Glutamatergic neuron (in vitro differentiated cells): ENCODE data around the gene USP4. TPM values are rescaled to one million over a fixed set of nuclear protein-coding genes. Genes with fewer than 3 reads are reported as not detected.
"Not testable (repeated sequence)": the region's sequence is repeated elsewhere in the genome, so short reads cannot be mapped to it uniquely, and the experiment has no call there.

ENCODE experiments used
- DNase-seq: peaks from one replicate; pipeline ENCODE4 v3.0.0; 2022
- H3K27ac Mint-ChIP-seq: one replicate; pipeline ENCODE4 v1.8.0; 2020; ENCODE audit warnings: mild to moderate bottlenecking, mixed read lengths, inconsistent platforms; ENCODE audit not compliant: unreplicated experiment
- H3K27me3 Mint-ChIP-seq: one replicate; pipeline ENCODE4 v1.8.0; 2020; ENCODE audit warnings: mild to moderate bottlenecking, moderate library complexity, mixed read lengths, inconsistent platforms; ENCODE audit not compliant: unreplicated experiment
- H3K36me3 Mint-ChIP-seq: one replicate; pipeline ENCODE4 v1.8.0; 2020; ENCODE audit warnings: mild to moderate bottlenecking, mixed read lengths, inconsistent platforms; ENCODE audit not compliant: unreplicated experiment
- H3K4me1 Mint-ChIP-seq: one replicate; pipeline ENCODE4 v1.8.0; 2020; ENCODE audit warnings: mild to moderate bottlenecking, low read depth, mixed read lengths, inconsistent platforms; ENCODE audit not compliant: unreplicated experiment
- H3K4me3 Mint-ChIP-seq: one replicate; pipeline ENCODE4 v1.8.0; 2020; ENCODE audit warnings: mild to moderate bottlenecking, mixed read lengths, inconsistent platforms; ENCODE audit not compliant: unreplicated experiment
- H3K9me3 Mint-ChIP-seq: one replicate; pipeline ENCODE4 v1.8.0; 2020; ENCODE audit warnings: mild to moderate bottlenecking, moderate library complexity, mixed read lengths, inconsistent platforms; ENCODE audit not compliant: unreplicated experiment
- total RNA-seq: library from RNA; stranded (reverse); fragmentation: NEBNext Ultra II Directional; extraction: Animal tissue kit (Norgen Biotek cat#: 25700); gene quantifications from one replicate; pipeline ENCODE4 v1.2.1, GENCODE V29; 2021; ENCODE audit not compliant: unreplicated experiment
- TF ChIP-seq, protein P1 (sequence below): fragments of 200-600 bp; sonication (generic); IDR thresholded peaks from one replicate; pipeline ENCODE4 v1.5.0; 2021; ENCODE audit not compliant: partially characterized antibody, unreplicated experiment

USP4 gene
- total RNA-seq, 1 donor from 2014 or later, result 70.0 TPM

DNA sequence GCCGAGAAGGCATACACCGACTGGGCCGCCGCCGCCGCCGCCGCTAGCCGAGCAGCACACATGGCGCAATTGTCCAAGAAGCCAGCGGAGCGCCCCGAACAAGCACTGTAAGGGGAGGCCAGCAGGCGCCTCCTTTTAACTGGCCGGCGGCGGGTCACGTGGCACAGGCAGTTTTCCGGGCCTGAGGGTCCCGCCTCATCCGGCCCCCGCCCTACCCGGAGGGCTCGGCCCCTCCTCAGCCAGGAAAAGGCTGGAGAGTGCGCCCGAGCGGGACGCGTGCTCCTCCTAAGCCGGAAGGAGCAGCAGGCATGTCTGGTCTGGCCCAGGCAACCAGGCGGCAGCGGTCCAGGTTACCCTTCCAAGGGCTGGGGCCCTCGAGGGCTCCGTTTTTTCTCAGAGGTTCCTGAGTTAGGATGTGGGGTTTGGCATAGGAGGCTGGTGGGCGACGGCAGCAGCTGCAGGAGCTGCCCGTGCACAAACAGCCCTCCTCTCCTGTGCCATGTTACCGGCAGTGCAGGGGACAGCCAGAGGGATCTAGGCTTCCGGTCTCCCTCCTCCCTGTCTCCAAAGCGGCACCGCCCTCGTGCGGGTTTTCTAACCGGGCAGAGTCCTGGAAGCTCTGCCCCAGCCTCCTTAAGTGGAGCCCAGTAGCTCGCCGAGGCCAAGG lies 18.5 kb upstream of the USP4 start, which contains the start of gene GPX1:
TSS of gene GPX1 (minus strand) at position 137 of the 667 bp plus-strand sequence. CDS start at position 62, 75 bp downstream.
- Mint-ChIP-seq H3K4me3 (peak within 1 kb of the TSS; percentile 92), H3K9me3 (peaks cover 8% of the 10 kb centered on the region), H3K36me3 (no peaks in the 10 kb centered on the region), H3K27ac (peak within 1 kb of the TSS; percentile 88), H3K4me1 (peaks cover 12% of the 10 kb centered on the region), H3K27me3 (peaks cover 2% of the 10 kb centered on the region)
- peak; percentile 97 for DNase-seq
- TF ChIP-seq, protein P1, sequence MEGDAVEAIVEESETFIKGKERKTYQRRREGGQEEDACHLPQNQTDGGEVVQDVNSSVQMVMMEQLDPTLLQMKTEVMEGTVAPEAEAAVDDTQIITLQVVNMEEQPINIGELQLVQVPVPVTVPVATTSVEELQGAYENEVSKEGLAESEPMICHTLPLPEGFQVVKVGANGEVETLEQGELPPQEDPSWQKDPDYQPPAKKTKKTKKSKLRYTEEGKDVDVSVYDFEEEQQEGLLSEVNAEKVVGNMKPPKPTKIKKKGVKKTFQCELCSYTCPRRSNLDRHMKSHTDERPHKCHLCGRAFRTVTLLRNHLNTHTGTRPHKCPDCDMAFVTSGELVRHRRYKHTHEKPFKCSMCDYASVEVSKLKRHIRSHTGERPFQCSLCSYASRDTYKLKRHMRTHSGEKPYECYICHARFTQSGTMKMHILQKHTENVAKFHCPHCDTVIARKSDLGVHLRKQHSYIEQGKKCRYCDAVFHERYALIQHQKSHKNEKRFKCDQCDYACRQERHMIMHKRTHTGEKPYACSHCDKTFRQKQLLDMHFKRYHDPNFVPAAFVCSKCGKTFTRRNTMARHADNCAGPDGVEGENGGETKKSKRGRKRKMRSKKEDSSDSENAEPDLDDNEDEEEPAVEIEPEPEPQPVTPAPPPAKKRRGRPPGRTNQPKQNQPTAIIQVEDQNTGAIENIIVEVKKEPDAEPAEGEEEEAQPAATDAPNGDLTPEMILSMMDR, result no peak

DNA sequence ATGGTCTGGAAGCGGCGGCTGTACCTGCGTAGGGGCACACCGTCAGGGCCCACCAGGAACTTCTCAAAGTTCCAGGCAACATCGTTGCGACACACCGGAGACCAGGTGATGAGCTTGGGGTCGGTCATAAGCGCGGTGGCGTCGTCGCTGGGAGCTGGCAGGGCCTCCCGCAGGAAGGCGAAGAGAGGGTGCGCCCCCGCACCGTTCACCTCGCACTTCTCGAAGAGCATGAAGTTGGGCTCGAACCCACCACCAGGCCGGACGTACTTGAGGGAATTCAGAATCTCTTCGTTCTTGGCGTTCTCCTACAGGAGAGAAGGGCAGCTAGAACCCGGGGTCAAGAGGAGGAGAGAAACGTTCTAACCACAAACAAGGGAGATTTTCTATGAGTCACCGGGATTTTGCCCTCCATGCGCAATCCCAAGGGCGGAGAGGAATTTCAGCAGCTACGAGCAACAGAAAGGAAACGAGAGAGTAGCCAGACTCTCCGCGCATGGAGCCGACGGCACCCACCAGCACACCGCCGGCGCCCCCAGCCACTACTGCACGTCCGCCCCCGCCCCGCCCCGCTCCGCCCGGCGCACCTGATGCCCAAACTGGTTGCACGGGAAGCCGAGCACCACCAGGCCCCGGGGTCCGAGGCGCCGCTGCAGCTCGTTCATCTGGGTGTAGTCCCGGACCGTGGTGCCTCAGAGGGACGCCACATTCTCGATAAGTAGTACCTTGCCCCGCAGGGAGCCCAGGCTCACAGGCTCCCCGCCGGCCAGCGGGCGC lies 17.8 kb upstream of the USP4 start:
- Mint-ChIP-seq H3K27ac (peak overlapping the region; percentile 88), H3K4me3 (peak overlapping the region; percentile 92), H3K4me1 (peaks cover 12% of the 10 kb centered on the region)
- not testable (repeated sequence) for H3K9me3 Mint-ChIP-seq, H3K27me3 Mint-ChIP-seq, H3K36me3 Mint-ChIP-seq
- DNase-seq, result peak; percentile 58

DNA sequence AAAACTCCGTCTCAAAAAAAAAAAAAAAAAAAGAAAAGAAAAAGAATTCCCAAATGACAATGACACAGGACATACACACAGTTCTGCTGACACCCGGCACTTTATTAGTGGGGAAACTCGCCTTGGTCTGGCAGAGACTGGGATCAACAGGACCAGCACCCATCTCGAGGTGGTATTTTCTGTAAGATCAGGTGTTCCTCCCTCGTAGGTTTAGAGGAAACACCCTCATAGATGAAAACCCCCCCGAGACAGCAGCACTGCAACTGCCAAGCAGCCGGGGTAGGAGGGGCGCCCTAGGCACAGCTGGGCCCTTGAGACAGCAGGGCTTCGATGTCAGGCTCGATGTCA lies 17.2 kb upstream of the USP4 start:
- not testable (repeated sequence) for H3K9me3 Mint-ChIP-seq, H3K36me3 Mint-ChIP-seq, DNase-seq, H3K27me3 Mint-ChIP-seq
- H3K4me3 Mint-ChIP-seq, result peak overlapping the region; percentile 92
- peaks cover 12% of the 10 kb centered on the region for H3K4me1 Mint-ChIP-seq
- peak overlapping the region; percentile 88 for H3K27ac Mint-ChIP-seq

DNA sequence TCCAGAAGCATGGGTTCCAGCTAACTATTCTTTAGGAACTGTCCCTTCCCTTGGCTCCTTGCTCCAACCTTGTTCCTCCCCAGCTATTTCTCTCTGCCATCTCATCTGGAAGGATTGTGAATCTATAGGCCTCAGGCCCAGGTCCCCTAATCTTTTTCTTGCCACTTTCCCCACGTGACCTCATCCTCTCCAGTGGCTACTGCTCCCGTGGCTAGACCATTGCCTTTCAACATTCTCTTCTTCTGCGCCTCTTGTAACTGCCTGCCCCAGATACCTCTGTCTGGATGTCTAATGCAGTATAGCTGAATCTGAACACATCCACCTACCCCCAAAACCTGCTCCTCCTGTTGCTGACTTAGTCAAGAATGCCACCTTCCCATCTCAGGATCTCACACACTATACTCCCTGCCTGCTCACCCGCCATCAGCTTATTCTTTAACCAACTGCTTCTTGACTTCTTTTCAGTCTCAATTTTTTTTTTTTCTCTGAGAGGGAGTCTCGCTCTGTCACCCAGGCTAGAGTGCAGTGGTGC lies 13.1 kb upstream of the USP4 start:
- no peak overlapping the region for H3K4me3 Mint-ChIP-seq
- no peaks in the 10 kb centered on the region for H3K36me3 Mint-ChIP-seq
- TF ChIP-seq, protein P1, result no peak
- H3K27me3 Mint-ChIP-seq, result peaks cover 6% of the 10 kb centered on the region
- no peak for DNase-seq
- peaks cover 8% of the 10 kb centered on the region for H3K4me1 Mint-ChIP-seq
- H3K9me3 Mint-ChIP-seq, result peaks cover 8% of the 10 kb centered on the region
- no peak overlapping the region for H3K27ac Mint-ChIP-seq

DNA sequence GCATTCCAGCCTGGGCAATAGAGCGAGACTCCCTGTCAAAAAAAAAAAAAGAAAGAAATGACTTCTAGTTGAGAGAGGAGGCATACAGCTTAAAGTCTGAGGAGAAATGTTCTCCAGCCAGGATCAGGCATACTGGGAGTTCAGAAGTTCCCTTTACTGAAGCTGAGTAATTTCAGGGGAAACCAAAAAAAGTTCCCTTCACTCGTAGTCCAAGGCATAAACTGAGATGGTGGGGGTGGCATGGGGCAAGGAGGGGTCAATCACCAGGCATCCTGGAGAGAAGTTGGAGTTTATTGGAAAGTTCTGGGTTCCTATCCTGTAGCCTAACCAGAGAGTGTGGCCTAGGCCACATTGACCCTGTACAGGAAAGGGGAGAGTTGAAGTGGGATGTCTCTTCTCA lies 12.4 kb upstream of the USP4 start:
- Mint-ChIP-seq H3K9me3 (peaks cover 3% of the 10 kb centered on the region), H3K4me3 (no peak overlapping the region), H3K36me3 (no peaks in the 10 kb centered on the region), H3K27ac (no peak overlapping the region), H3K4me1 (peaks cover 6% of the 10 kb centered on the region), H3K27me3 (peaks cover 6% of the 10 kb centered on the region)
- TF ChIP-seq, protein P1, result no peak
- no peak for DNase-seq
